NB4 (cell line): Measurements from ENCODE around the gene CDK5R2.

Experiments used
- CTCF ChIP-seq: IDR thresholded peaks from one replicate; pipeline ENCODE4 v1.5.1; 2012; ENCODE audit warnings: low read depth, low read length
- MAX ChIP-seq: IDR thresholded peaks from 2 replicates; pipeline ENCODE4 v1.6.1; 2011; ENCODE audit warnings: low read depth, low read length
- POLR2A ChIP-seq: IDR thresholded peaks from 2 replicates; pipeline ENCODE4 v1.6.1; 2011; ENCODE audit warnings: mild to moderate bottlenecking; ENCODE audit not compliant: insufficient read length; ENCODE audit errors: extremely low read depth

- TF ChIP-seq CTCF (no peak), POLR2A (no peak), MAX (no peak)
These were observed 22.6 kb downstream of the CDK5R2 start for GRCh38 chr2:218981881-218982585.
